Chondrocyte (in vitro differentiated cells): ENCODE measurements around the gene AGPAT1. TPM values are rescaled to one million over a fixed set of nuclear protein-coding genes. Genes with fewer than 3 reads are reported as not detected.

ENCODE experiments used
- DNase-seq: peaks from one replicate; pipeline ENCODE4 v3.0.0; 2021; ENCODE audit warnings: mixed read lengths, low spot score
- H3K27ac Mint-ChIP-seq: one replicate; pipeline ENCODE4 v1.8.0; 2021; ENCODE audit warnings: mild to moderate bottlenecking, moderate library complexity, mixed read lengths; ENCODE audit not compliant: unreplicated experiment
- H3K27me3 Mint-ChIP-seq: 2 replicates; pipeline ENCODE4 v1.8.0; 2021; ENCODE audit warnings: low read depth, mixed read lengths
- H3K36me3 Mint-ChIP-seq: 2 replicates; pipeline ENCODE4 v1.8.0; 2021; ENCODE audit warnings: low read depth, mixed read lengths
- H3K4me1 Mint-ChIP-seq: 2 replicates; pipeline ENCODE4 v1.8.0; 2021; ENCODE audit warnings: low read depth, mild to moderate bottlenecking, mixed read lengths
- H3K4me3 Mint-ChIP-seq: one replicate; pipeline ENCODE4 v1.8.0; 2021; ENCODE audit warnings: mild to moderate bottlenecking, moderate library complexity, mixed read lengths; ENCODE audit not compliant: unreplicated experiment
- H3K9me3 Mint-ChIP-seq: 2 replicates; pipeline ENCODE4 v1.8.0; 2021; ENCODE audit warnings: low read depth, mixed read lengths
- total RNA-seq: library from RNA; stranded (reverse); gene quantifications from 3 replicates; pipeline ENCODE4 v1.2.1, GENCODE V29; 2021
- TF ChIP-seq, protein P1 (sequence below): fragments of 200-600 bp; sonication (generic); IDR thresholded peaks from 2 replicates; pipeline ENCODE4 v1.5.0; 2021; ENCODE audit warnings: antibody characterized with exemption, mild to moderate bottlenecking, moderate library complexity

AGPAT1 gene
- total RNA-seq, 1 donor from 2014 or later = 67.0 TPM

DNA sequence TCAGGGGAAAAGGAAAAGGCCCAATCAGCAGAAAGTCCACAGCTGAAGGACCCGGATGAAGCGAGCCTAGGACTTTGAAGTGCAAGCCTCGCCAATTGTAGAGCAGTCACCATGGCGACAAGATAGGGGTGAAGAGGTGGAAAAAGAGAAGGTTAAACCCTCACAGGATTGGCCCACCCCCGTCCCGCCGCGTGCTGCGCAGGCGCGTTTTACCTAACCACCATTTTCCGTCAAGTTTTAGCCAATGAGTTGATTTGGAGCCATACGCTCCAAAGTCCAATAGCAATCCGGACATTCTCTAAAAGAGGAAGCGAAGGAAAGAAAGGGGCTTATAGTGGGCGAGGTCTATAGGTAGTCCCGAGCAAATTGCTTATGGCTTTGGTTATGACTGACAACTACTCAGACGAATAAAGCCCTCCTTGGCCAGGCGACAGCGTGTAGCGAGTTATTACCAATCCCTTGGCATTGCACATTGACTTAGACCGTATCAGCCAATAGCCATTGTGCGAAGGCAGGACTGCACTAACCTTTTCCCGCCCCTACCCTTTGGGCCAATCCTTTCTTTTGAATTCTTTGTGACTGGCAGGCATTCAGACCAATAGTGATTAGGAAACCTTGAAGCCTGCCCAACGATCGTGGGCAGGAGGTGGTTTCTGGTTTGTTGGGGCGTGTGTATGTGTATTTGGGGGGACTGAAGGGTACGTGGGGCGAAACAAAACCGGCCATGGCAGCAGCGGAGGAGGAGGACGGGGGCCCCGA, 2.1 kb upstream of the AGPAT1 start, which contains the start of gene RNF5:
TSS of gene RNF5 (plus strand) at position 618 of the 759 bp plus-strand sequence. CDS start at position 725, 107 bp downstream.
- peak within 1 kb of the TSS; percentile 81 for H3K4me3 Mint-ChIP-seq
- TF ChIP-seq, protein P1, sequence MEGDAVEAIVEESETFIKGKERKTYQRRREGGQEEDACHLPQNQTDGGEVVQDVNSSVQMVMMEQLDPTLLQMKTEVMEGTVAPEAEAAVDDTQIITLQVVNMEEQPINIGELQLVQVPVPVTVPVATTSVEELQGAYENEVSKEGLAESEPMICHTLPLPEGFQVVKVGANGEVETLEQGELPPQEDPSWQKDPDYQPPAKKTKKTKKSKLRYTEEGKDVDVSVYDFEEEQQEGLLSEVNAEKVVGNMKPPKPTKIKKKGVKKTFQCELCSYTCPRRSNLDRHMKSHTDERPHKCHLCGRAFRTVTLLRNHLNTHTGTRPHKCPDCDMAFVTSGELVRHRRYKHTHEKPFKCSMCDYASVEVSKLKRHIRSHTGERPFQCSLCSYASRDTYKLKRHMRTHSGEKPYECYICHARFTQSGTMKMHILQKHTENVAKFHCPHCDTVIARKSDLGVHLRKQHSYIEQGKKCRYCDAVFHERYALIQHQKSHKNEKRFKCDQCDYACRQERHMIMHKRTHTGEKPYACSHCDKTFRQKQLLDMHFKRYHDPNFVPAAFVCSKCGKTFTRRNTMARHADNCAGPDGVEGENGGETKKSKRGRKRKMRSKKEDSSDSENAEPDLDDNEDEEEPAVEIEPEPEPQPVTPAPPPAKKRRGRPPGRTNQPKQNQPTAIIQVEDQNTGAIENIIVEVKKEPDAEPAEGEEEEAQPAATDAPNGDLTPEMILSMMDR = no peak
- H3K36me3 Mint-ChIP-seq = peaks cover 7% of the 10 kb centered on the region
- DNase-seq = peak; percentile 95
- H3K27ac Mint-ChIP-seq = peak within 1 kb of the TSS; percentile 94
- no peaks in the 10 kb centered on the region for H3K27me3 Mint-ChIP-seq
- H3K4me1 Mint-ChIP-seq = peaks cover 61% of the 10 kb centered on the region
- H3K9me3 Mint-ChIP-seq = no peaks in the 10 kb centered on the region

DNA sequence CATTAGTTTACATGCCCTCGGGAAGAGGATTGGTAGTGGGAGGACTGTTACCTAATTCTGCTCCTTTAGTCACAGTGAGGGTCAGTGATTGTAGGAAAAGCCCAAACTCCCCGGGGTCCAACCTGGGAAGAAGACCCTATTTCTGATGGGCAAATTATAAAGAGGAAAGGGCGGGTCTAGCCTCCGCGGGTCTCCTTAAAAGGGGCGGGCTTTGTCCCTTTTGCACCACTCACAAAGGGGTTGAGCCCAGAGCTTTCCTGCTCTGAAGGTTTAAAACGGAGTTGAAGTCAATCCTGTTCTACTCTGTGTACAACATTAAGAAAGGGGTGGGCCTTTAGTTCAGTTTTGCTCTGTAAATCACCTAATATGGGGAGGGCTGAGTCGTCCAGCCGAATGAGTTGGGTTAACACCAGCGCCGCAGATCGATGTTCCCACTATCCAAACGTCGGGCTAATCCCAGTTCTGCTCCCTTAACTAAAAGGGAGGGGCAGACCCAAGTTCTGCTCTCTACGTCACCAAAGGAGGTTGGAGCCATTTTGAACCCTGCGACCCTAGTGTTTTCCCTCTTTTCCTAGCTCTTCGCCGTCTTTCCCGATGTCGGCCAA, 1.4 kb upstream of the AGPAT1 start:
- Mint-ChIP-seq H3K27ac (peak overlapping the region; percentile 94), H3K4me1 (peaks cover 66% of the 10 kb centered on the region), H3K4me3 (peak overlapping the region; percentile 81), H3K9me3 (no peaks in the 10 kb centered on the region), H3K36me3 (peaks cover 7% of the 10 kb centered on the region), H3K27me3 (no peaks in the 10 kb centered on the region)
- TF ChIP-seq, protein P1 = no peak
- DNase-seq = peak; percentile 44

DNA sequence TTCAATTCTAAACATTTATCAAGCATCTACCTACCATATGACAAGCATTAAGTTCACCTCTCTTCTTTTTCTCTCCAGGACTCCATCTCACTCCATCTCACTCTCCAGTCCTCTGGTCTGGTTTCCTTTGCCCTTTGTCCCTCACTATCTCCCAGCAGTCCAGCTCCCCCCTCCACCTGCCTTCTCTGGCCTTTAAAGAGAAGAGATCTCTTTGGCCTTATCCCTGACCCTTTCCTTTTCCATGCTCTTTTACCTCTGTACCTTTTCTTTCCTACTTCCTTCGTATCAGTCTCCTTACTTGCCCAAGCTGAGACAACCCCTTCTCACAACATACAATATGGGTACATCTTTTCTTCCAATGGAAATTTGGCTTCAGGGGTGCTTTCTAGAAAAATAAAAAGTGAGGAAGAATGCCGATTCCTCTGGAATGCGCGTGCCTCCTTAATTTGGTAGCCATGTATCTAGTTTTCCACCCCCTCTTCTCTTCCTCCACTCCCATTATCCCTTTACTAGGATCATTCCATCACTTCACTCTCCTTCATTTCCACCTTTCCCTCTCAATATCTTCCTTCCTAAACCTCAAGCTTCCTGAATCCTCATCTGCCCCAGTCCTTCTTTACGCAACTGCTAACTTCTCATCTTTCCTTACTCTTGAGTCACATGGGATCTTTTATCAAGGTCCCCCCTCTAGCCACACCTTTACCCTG, 745 bp upstream of the AGPAT1 start:
- peaks cover 66% of the 10 kb centered on the region for H3K4me1 Mint-ChIP-seq
- DNase-seq = peak; percentile 5
- peak overlapping the region; percentile 94 for H3K27ac Mint-ChIP-seq
- no peaks in the 10 kb centered on the region for H3K9me3 Mint-ChIP-seq
- no peaks in the 10 kb centered on the region for H3K27me3 Mint-ChIP-seq
- H3K36me3 Mint-ChIP-seq = peaks cover 7% of the 10 kb centered on the region
- TF ChIP-seq, protein P1 = no peak
- H3K4me3 Mint-ChIP-seq = peak overlapping the region; percentile 81

DNA sequence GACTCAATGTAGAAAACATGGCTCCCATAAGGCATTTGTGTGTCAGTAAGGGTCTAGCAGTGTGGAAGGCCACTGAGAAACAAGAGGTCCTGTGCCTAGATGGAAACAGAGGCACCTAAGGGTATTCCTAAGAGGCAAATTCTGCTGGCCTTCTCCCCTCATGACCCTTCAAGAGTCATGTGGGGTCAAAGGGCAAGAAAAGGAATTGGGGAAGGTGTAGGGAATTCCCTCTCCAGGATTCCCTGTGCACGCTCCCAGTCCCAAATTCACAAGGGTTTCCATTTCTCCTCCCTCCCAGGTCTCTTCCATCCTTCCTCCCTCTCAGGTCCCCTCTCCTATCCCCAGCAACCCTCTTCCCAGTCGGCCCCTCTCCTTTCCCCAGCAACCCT, 568 bp downstream of the AGPAT1 start:
- Mint-ChIP-seq H3K36me3 (peaks cover 8% of the 10 kb centered on the region), H3K9me3 (no peaks in the 10 kb centered on the region), H3K27me3 (no peaks in the 10 kb centered on the region), H3K4me3 (peak overlapping the region; percentile 81), H3K27ac (peak overlapping the region; percentile 77), H3K4me1 (peaks cover 63% of the 10 kb centered on the region)
- TF ChIP-seq, protein P1 = no peak
- DNase-seq = peak; percentile 57

DNA sequence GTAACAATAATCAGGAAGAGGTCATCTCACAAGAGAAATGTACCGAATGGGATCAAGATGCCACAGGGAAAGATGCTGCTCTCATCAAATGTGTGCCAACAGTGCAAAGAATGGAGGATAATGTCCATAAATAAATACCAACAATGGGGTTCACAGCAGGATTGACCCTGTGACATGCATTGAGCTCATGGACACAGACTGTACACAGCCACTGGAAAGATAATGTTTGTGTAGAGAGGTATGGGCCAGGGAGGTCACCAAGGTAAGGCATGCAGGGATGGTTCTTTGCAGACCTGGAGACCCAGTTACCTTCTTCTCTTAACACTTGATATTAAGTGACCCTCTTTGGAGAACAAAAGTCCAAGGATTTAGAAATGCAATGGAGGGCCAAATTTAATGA, 1.5 kb downstream of the AGPAT1 start:
- Mint-ChIP-seq H3K36me3 (peaks cover 13% of the 10 kb centered on the region), H3K9me3 (no peaks in the 10 kb centered on the region), H3K27ac (no peak overlapping the region), H3K4me1 (peaks cover 54% of the 10 kb centered on the region), H3K4me3 (peak overlapping the region; percentile 81), H3K27me3 (no peaks in the 10 kb centered on the region)
- TF ChIP-seq, protein P1 = no peak
- DNase-seq = no peak
